Measurements from ENCODE around the gene CSNK1G1.

Gene CSNK1G1

DNA sequence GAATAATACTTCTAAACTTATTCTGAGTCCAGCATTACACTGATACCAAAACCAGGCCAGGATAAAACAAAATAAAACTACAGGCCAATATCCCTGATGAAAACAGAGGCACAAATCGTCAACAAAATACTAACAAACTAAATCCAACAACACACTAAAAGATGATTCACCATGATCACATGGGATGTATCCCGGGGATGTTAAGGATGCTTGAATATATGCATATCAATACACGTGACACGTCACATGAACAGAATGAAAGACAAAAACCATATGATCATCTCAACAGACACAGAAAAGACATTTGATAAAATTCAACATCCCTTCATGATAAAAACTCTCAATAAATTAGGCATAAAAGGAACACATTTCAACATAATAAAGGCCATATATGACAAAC lies 91.5 kb downstream of the CSNK1G1 start:
- no peak overlapping the region for H3K27ac Mint-ChIP-seq
- TF ChIP-seq, protein P1, sequence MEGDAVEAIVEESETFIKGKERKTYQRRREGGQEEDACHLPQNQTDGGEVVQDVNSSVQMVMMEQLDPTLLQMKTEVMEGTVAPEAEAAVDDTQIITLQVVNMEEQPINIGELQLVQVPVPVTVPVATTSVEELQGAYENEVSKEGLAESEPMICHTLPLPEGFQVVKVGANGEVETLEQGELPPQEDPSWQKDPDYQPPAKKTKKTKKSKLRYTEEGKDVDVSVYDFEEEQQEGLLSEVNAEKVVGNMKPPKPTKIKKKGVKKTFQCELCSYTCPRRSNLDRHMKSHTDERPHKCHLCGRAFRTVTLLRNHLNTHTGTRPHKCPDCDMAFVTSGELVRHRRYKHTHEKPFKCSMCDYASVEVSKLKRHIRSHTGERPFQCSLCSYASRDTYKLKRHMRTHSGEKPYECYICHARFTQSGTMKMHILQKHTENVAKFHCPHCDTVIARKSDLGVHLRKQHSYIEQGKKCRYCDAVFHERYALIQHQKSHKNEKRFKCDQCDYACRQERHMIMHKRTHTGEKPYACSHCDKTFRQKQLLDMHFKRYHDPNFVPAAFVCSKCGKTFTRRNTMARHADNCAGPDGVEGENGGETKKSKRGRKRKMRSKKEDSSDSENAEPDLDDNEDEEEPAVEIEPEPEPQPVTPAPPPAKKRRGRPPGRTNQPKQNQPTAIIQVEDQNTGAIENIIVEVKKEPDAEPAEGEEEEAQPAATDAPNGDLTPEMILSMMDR (IDR thresholded peaks at IDR 0.05; ENCODE audit: unreplicated experiment in 3 of 3): no peak
- no peaks in the 10 kb centered on the region for H3K27me3 Mint-ChIP-seq (ENCODE audit: low read depth)
- H3K4me3 Mint-ChIP-seq: no peak overlapping the region
- peaks cover 5% of the 10 kb centered on the region for H3K4me1 Mint-ChIP-seq
- peaks cover 21% of the 10 kb centered on the region for H3K9me3 Mint-ChIP-seq
- peaks cover 35% of the 10 kb centered on the region for H3K36me3 Mint-ChIP-seq (ENCODE audit: low read depth)

- Mint-ChIP-seq H3K27me3 (ENCODE audit: low read depth) (no peaks in the 10 kb centered on the region), H3K4me1 (peaks cover 13% of the 10 kb centered on the region), H3K4me3 (no peak overlapping the region), H3K27ac (no peak overlapping the region), H3K9me3 (peaks cover 21% of the 10 kb centered on the region), H3K36me3 (ENCODE audit: low read depth) (peaks cover 35% of the 10 kb centered on the region)
- TF ChIP-seq, protein P1 (IDR thresholded peaks at IDR 0.05; ENCODE audit: unreplicated experiment in 3 of 3): no peak
These were observed 92.4 kb downstream of the CSNK1G1 start for GRCh38 chr15:64263567-64263966.

- Mint-ChIP-seq H3K4me3 (no peak overlapping the region), H3K9me3 (no peaks in the 10 kb centered on the region), H3K4me1 (peaks cover 13% of the 10 kb centered on the region), H3K36me3 (ENCODE audit: low read depth) (peaks cover 33% of the 10 kb centered on the region), H3K27me3 (ENCODE audit: low read depth) (no peaks in the 10 kb centered on the region), H3K27ac (no peak overlapping the region)
- TF ChIP-seq, protein P1 (IDR thresholded peaks at IDR 0.05; ENCODE audit: unreplicated experiment in 3 of 3): no peak
These were observed 99.9 kb downstream of the CSNK1G1 start for GRCh38 chr15:64256051-64256450.

DNA sequence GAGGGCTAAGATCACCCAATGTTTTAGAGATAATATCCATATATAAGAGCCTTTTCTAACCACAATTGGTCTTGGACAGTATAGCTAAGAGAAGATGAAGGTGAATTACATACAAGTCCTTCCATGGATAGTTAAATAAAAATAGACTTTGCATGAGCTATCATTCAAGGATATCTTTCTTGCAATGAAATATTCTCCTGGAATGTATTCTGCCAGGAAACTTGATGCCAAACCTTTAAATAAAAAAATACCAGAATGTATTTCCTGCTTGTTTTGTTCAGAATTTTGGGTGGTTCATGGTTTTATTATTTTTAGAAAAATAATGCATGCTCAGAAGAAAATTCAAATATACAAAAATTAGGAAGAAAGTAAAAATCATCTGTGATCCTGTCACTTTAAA lies 104.3 kb downstream of the CSNK1G1 start:
- H3K4me1 Mint-ChIP-seq: no peaks in the 10 kb centered on the region
- no peaks in the 10 kb centered on the region for H3K27me3 Mint-ChIP-seq (ENCODE audit: low read depth)
- peaks cover 22% of the 10 kb centered on the region for H3K36me3 Mint-ChIP-seq (ENCODE audit: low read depth)
- TF ChIP-seq, protein P1 (IDR thresholded peaks at IDR 0.05; ENCODE audit: unreplicated experiment in 3 of 3): no peak
- no peak overlapping the region for H3K27ac Mint-ChIP-seq
- H3K4me3 Mint-ChIP-seq: no peak overlapping the region
- H3K9me3 Mint-ChIP-seq: no peaks in the 10 kb centered on the region

- no peaks in the 10 kb centered on the region for H3K9me3 Mint-ChIP-seq
- no peak overlapping the region for H3K4me3 Mint-ChIP-seq
- TF ChIP-seq, protein P1 (IDR thresholded peaks at IDR 0.05; ENCODE audit: unreplicated experiment in 3 of 3): no peak
- H3K4me1 Mint-ChIP-seq: no peaks in the 10 kb centered on the region
- H3K27me3 Mint-ChIP-seq (ENCODE audit: low read depth): no peaks in the 10 kb centered on the region
- peaks cover 18% of the 10 kb centered on the region for H3K36me3 Mint-ChIP-seq (ENCODE audit: low read depth)
- no peak overlapping the region for H3K27ac Mint-ChIP-seq
These were observed 104.9 kb downstream of the CSNK1G1 start for GRCh38 chr15:64251121-64251520.

- no peaks in the 10 kb centered on the region for H3K27me3 Mint-ChIP-seq (ENCODE audit: low read depth)
- peaks cover 12% of the 10 kb centered on the region for H3K36me3 Mint-ChIP-seq (ENCODE audit: low read depth)
- H3K4me1 Mint-ChIP-seq: no peaks in the 10 kb centered on the region
- H3K9me3 Mint-ChIP-seq: no peaks in the 10 kb centered on the region
- no peak overlapping the region for H3K4me3 Mint-ChIP-seq
- TF ChIP-seq, protein P1 (IDR thresholded peaks at IDR 0.05; ENCODE audit: unreplicated experiment in 3 of 3): no peak
- H3K27ac Mint-ChIP-seq: peak overlapping the region in 1 of 3 experiments; percentile 43
These were observed 105.9 kb downstream of the CSNK1G1 start for GRCh38 chr15:64249883-64250575.
